ENCODE data around the gene SP3.

The SP3 gene

GRCh38 chr2:173886613-173887012 lies 78.6 kb downstream of the SP3 start:
- no peak overlapping the region for H3K27ac ChIP-seq
- no peak for TF ChIP-seq CTCF (conservative IDR thresholded peaks at IDR 0.05)

GRCh38 chr2:173884025-173884802 lies 81.0 kb downstream of the SP3 start:
- TF ChIP-seq CTCF (conservative IDR thresholded peaks at IDR 0.05), result peak; percentile 85
- no peak overlapping the region for H3K27ac ChIP-seq

GRCh38 chr2:173881886-173882285 lies 83.3 kb downstream of the SP3 start:
- TF ChIP-seq CTCF (conservative IDR thresholded peaks at IDR 0.05), result no peak
- no peak overlapping the region for H3K27ac ChIP-seq

GRCh38 chr2:173881461-173881860 lies 83.7 kb downstream of the SP3 start:
- H3K27ac ChIP-seq, result no peak overlapping the region

GRCh38 chr2:173880561-173880960 lies 84.6 kb downstream of the SP3 start:
- H3K27ac ChIP-seq, result no peak overlapping the region
- no peak for TF ChIP-seq CTCF (conservative IDR thresholded peaks at IDR 0.05)

More at GRCh38 chr2:173881461-173881860, 83.7 kb downstream of the SP3 start:
- no peak for TF ChIP-seq CTCF (conservative IDR thresholded peaks at IDR 0.05)

- H3K27ac ChIP-seq, result no peak overlapping the region
- no peak for TF ChIP-seq CTCF (conservative IDR thresholded peaks at IDR 0.05)
Measured at GRCh38 chr2:173876833-173877413, 88.2 kb downstream of the SP3 start.

GRCh38 chr2:173874894-173875237 lies 90.3 kb downstream of the SP3 start:
- H3K27ac ChIP-seq, result no peak overlapping the region
- TF ChIP-seq CTCF (conservative IDR thresholded peaks at IDR 0.05), result no peak
